Lower lobe of right lung (tissue), 2 donors: Measurements from ENCODE around the gene DUSP1. TPM values are rescaled to one million over a fixed set of nuclear protein-coding genes. Genes with fewer than 3 reads are reported as not detected.
A peak's percentile ranks its signal among the peaks of the same experiment; 100 is the strongest.

Experiments used
- ATAC-seq, 2 donors: fragments of 200-7000 bp; cut with Tn5 transposase; one replicate each; pipeline ENCODE4 v1.9.1; 2020 to 2022; ENCODE audit warnings: mild to moderate bottlenecking in 2 of 2, moderate library complexity in 2 of 2
- DNase-seq: peaks from one replicate; pipeline ENCODE4 v3.0.0-alpha.2; 2020
- H3K27ac ChIP-seq: fragments of 200-600 bp; one replicate; pipeline ENCODE4 v1.8.0; 2022
- H3K27me3 ChIP-seq: fragments of 200-600 bp; one replicate; pipeline ENCODE4 v1.8.0; 2022; ENCODE audit warnings: low read depth
- H3K36me3 ChIP-seq: fragments of 200-600 bp; one replicate; pipeline ENCODE4 v1.8.0; 2022; ENCODE audit warnings: mild to moderate bottlenecking
- H3K4me1 ChIP-seq: fragments of 200-600 bp; one replicate; pipeline ENCODE4 v1.8.0; 2022
- H3K4me3 ChIP-seq: fragments of 200-600 bp; one replicate; pipeline ENCODE4 v1.8.0; 2022; ENCODE audit warnings: mild to moderate bottlenecking
- H3K9me3 ChIP-seq: fragments of 200-600 bp; one replicate; pipeline ENCODE4 v1.8.0; 2022
- CTCF ChIP-seq: fragments of 200-600 bp; IDR thresholded peaks from one replicate; pipeline ENCODE4 v1.8.0; 2022; ENCODE audit warnings: antibody characterized with exemption, mild to moderate bottlenecking
- intact Hi-C: fragments of 100-400 bp; cut with DNase I; formaldehyde crosslinking; loops from one replicate; pipeline ENCODE4 v1.11.0; 2022
- long read RNA-seq: library from polyadenylated mRNA; unstranded; transcript quantifications from one replicate; pipeline ENCODE4 v2.0.0, GENCODE V29; 2021
- total RNA-seq: library from RNA; stranded (reverse); fragmentation: NEBNext Ultra II Directional; extraction: Animal tissue kit (Norgen Biotek cat#: 25700); gene quantifications from one replicate; pipeline ENCODE4 v1.2.1, GENCODE V29; 2021
- donor health status: DM: no; HTN: yes; CAD: no; lungs with severe emphysema.

DUSP1 gene
- 367 TPM for total RNA-seq
- long read RNA-seq, transcript DUSP1-201 (4 exons, 2,019 nt): major isoform, 670 of 827 reads
- long read RNA-seq, partial matches to known transcripts: 27 of 827 reads
- long read RNA-seq, other reads (novel, unspliced or antisense): 130 of 827 reads

- TF ChIP-seq CTCF: peak; percentile 38
- peak; percentile 64 to 78 for ATAC-seq
- peaks cover 34% of the 10 kb centered on the region for H3K36me3 ChIP-seq
- H3K4me3 ChIP-seq: peak within 1 kb of the TSS; percentile 91
- peak within 1 kb of the TSS; percentile 100 for H3K27ac ChIP-seq
- DNase-seq: peak; percentile 100
- H3K27me3 ChIP-seq: no peaks in the 10 kb centered on the region
- intact Hi-C loops: no loop called here
- no peaks in the 10 kb centered on the region for H3K9me3 ChIP-seq
- H3K4me1 ChIP-seq: peaks cover 74% of the 10 kb centered on the region
These were observed at the start of gene DUSP1 for GRCh38 chr5:172770675-172771438. TSS of gene DUSP1 (minus strand) at chr5:172771195. CDS start at chr5:172770952, 243 bp downstream.

- H3K9me3 ChIP-seq: peaks cover 2% of the 10 kb centered on the region
- H3K27ac ChIP-seq: no peak overlapping the region
- DNase-seq: no peak
- no peaks in the 10 kb centered on the region for H3K27me3 ChIP-seq
- H3K36me3 ChIP-seq: no peaks in the 10 kb centered on the region
- ATAC-seq: peak; percentile 64 to 65
- intact Hi-C loops: no loop called here
- H3K4me3 ChIP-seq: no peak overlapping the region
- peaks cover 13% of the 10 kb centered on the region for H3K4me1 ChIP-seq
- no peak for TF ChIP-seq CTCF
These were observed 49.2 kb upstream of the DUSP1 start for GRCh38 chr5:172820046-172820767.

GRCh38 chr5:172819569-172819968, 48.6 kb upstream of the DUSP1 start:
- no peak for DNase-seq
- no peak overlapping the region for H3K4me3 ChIP-seq
- H3K27me3 ChIP-seq: no peaks in the 10 kb centered on the region
- intact Hi-C loops: no loop called here
- no peak for TF ChIP-seq CTCF
- no peaks in the 10 kb centered on the region for H3K9me3 ChIP-seq
- no peak for ATAC-seq
- no peaks in the 10 kb centered on the region for H3K36me3 ChIP-seq
- no peak overlapping the region for H3K27ac ChIP-seq
- peaks cover 13% of the 10 kb centered on the region for H3K4me1 ChIP-seq

GRCh38 chr5:172818081-172818480, 47.1 kb upstream of the DUSP1 start:
- DNase-seq (no peak), ATAC-seq (no peak)
- no peaks in the 10 kb centered on the region for H3K36me3 ChIP-seq
- no peak for TF ChIP-seq CTCF
- H3K27me3 ChIP-seq: no peaks in the 10 kb centered on the region
- H3K4me3 ChIP-seq: no peak overlapping the region
- intact Hi-C loops: no loop called here
- no peak overlapping the region for H3K27ac ChIP-seq
- H3K9me3 ChIP-seq: no peaks in the 10 kb centered on the region
- peaks cover 13% of the 10 kb centered on the region for H3K4me1 ChIP-seq

GRCh38 chr5:172817664-172818063, 46.7 kb upstream of the DUSP1 start:
- Histone ChIP-seq H3K27ac (no peak overlapping the region), H3K4me3 (no peak overlapping the region), H3K36me3 (no peaks in the 10 kb centered on the region), H3K27me3 (no peaks in the 10 kb centered on the region), H3K9me3 (no peaks in the 10 kb centered on the region), H3K4me1 (peaks cover 13% of the 10 kb centered on the region)
- TF ChIP-seq CTCF: no peak
- intact Hi-C loops: no loop called here
- DNase-seq: no peak
- no peak for ATAC-seq
